HG03457 (cell line): ENCODE data around the gene KDM8.

Experiments
- ATAC-seq: cut with Tn5 transposase; IDR thresholded peaks from one replicate; pipeline ENCODE4 v1.9.1; 2021; ENCODE audit warnings: moderate number of reproducible peaks; ENCODE audit not compliant: unreplicated experiment

Gene KDM8

GRCh38 chr16:27214084-27214961 lies 11.0 kb downstream of the KDM8 start:
- no peak for ATAC-seq

DNA sequence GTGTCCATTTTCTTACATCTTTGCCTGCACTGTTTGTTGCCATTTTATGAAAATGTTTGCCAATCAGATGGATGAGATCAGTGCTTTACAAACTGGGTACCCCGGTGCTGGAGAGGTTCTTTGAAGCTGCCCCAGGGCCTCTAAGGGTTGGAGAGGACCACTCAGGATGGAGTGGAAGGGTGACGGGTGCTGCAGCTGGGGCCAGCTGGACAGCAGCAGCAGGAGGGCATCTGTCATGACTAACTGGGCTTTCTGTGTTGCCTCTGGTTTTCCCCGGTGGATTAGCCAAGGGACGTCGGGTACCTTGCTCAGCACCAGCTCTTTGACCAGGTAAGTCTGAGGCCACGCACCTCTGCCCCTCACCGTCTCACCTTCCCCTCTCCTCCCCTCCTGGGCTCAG lies 12.3 kb downstream of the KDM8 start:
- no peak for ATAC-seq

- no peak for ATAC-seq
These were observed 13.1 kb downstream of the KDM8 start for GRCh38 chr16:27216297-27216885.

DNA sequence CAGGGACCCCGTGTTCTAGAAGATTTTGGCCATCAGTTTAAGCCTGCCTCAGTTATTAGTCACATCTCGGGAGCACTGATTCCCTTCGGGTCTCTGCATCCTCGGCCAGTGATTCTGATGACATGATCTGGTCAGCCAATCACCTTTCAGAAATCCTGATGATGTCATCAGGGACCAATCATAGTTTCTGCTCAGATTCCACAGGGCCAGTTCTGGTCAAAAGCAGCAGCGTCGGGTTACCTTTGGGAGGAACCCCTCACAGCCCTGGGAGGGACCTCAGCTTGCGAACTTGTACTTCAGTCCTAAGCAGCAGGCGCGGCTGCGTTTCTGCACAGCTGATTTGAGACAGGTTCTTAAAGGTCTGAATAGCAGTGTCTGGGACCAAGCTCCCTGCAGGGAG lies 13.9 kb downstream of the KDM8 start:
- no peak for ATAC-seq

- no peak for ATAC-seq
These were observed 15.4 kb downstream of the KDM8 start for GRCh38 chr16:27218756-27219155.

DNA sequence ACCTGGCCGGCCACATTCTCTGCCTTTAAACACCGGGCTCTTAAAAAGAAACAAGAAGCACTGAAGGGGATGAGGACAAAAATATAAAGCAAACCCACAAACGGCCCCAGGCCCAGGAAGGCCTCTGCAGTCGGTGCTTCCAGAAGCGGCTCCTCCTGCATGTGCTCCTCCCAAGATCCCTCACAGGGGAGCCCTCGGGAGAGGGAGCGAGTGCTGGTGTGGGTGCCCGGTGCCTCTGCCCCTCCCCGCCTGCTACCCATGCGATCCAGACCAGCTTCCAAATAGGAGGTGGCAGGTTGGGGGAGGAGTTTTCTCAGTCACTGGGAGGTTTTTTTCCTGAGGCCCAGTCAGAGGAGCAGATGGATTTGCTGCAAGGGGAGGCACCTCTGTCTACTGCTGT lies 15.8 kb downstream of the KDM8 start:
- ATAC-seq: no peak

DNA sequence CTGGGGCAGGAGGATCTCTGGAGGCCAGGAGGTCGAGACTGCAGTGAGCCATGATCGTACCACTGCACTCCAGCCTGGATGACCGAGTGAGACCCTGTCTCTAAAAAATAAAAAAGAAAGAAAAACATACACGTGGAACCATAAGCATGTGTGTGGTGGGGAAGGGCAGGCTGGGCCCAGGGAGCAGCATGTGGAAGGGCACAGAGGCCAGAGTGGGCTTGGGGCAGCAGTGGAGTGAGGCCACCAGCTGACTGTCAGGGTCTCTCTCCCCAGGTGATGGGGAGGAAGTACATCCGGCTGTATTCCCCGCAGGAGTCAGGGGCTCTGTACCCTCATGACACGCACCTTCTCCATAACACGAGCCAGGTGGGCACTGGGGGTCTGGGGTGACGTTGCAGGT lies 16.8 kb downstream of the KDM8 start:
- ATAC-seq: no peak

DNA sequence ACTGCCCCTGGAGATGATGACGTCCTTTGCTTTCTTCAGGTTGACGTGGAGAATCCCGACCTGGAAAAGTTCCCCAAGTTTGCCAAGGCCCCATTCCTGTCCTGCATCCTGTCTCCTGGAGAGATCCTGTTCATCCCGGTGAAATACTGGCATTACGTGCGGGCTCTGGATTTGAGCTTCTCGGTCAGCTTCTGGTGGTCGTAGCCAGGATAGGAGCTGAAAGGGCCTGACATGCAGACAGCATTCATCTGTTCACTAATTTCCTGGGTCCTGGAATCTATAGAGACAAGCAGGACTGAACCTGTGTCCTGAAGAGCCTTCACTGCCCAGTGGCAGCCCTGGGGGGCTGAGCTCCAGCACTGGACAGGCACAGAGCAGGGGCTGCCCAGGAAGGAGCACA lies 17.2 kb downstream of the KDM8 start:
- no peak for ATAC-seq

- no peak for ATAC-seq
These were observed 17.7 kb downstream of the KDM8 start for GRCh38 chr16:27220991-27221390.

- no peak for ATAC-seq
These were observed 18.4 kb downstream of the KDM8 start for GRCh38 chr16:27221576-27222248.

- ATAC-seq: no peak
These were observed 19.2 kb downstream of the KDM8 start for GRCh38 chr16:27222249-27223225.

DNA sequence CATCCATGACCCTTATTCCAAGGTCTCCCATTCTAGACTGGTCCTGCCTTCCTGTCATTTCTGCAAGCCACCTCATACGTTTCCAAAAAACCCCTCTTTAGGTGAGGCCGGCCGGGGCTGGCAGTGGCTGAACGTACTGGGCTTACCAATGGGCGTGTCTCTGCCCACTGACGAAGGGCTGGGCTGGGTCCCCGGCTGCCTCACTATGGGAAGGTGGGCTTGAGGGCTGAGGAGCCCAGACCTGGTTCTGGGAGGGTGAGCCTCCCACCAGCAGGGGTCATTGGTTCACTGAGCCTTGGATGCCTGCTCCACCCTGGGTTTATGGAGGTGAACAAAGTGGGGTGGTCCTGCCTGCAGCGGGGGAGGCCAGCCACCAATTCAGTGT lies 19.9 kb downstream of the KDM8 start:
- no peak for ATAC-seq

DNA sequence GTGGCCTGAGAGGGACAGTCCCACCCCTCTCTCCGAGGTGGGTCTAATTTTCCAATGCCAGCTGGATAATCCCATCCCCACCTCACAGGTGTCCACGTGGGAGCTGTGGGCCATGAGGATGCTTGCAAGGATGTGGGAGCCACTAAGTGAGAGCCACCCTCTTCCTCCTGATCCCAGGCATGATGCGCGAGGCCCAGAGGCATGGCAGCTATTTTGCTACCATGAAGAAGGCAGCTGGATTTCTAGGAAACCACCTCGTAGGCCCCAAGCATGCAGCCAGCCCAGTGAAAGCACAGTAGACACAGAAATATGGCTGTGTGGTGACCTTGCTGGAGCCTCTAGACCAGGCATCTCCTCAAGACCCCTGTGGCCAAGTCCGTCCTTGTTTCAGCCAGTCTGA lies 20.4 kb downstream of the KDM8 start:
- no peak for ATAC-seq

GRCh38 chr16:27224271-27224737 lies 21.0 kb downstream of the KDM8 start:
- ATAC-seq: no peak

DNA sequence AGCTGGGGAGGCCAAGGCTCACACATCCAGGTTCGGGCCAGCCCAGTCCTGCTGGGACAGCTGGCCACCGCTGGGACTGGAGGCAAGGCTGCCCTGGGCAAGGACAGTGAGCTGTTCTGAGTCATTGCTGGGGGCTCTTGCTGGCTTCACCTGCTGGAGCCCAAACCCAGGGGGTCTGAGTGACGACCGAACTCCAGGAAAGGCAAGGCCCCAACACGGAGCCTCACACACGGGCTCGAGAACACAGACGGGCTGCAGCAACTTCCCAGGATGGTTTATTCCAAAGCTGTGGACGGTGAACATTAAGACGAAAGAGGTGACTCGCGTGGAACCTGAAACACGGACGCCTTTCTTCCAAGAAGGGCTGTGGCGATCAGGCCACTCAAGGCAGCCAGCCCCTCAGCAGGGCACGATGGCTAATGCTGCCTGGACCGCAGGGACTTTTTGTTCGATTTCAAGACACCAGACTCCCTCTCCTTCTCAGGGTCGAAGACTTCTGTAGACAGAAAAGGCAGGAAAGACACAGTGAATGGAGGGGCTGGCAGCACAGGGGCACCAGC lies 21.5 kb downstream of the KDM8 start:
- no peak for ATAC-seq

- no peak for ATAC-seq
These were observed 22.4 kb downstream of the KDM8 start for GRCh38 chr16:27225536-27226360.

DNA sequence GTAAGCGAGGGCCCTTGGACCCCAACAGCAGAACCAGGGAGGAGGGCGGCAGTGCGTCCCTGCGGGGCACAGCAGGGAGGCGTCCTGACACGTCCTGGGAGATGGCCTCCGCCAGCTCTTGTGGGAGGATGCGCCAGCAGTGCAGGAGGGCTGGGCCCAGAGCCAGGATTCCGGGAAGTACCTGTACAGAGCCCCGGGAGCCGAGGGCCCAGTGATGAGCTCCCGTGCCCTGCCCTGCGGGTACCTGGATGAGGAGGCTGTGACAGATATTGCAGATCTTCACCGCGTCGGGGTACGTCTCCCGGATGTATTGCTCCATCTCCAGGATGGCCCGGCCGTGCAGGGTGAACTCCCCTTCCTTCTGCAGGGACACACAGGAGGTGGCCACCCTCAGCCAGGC lies 23.1 kb downstream of the KDM8 start:
- ATAC-seq: no peak

DNA sequence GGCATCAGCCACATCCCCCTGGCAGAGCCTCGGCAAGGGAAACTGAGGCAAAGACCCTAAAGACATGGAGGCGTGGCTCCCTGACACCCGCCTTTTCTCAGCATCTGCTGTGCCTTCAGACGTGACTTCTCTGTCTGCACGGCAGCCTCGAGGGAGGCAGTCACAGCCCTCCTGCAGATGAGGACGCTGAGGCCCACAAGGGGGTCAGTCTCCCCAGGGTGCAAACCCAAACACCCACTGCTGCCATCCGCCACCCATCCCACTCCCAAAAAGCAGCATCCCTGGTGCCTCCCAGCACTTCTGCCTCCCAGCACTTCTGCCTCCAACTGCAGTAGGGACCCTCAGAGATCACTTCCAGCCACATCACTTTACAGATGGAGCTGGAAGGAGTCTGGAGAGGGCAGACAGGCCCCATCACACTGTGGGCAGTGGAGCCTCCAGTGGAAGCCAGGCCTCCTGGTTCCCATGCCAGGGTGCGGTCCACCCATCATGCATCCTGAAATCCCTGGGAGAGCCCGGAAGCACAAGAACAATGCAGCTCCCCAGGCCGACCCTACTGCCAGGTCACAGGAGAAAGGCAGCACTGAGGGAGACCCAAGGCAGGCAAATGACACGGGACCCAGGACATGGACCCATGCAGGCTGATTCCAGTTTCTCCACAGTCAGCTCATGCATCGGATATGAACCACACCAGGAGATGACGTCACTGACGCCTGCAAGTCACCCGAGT lies 23.8 kb downstream of the KDM8 start:
- no peak for ATAC-seq

DNA sequence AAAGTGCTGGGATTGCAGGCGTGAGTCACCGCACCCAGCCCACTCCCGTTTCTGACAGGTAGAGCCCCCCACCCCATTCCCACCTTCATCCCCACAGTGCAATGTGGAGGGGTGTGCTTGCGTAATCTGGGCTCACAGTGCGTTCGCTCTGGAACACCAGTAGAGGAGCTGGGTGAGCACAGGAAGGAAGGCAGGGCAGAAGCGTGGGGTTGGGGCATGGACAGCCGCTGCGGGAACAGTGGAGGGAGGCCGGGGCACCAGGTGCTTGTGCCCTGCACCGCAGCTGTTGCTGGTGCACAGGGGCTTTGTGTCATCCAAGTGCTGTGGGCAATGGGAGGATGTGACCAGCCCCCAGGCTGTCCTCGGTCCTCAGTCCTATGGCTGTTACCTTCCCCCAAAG lies 24.7 kb downstream of the KDM8 start:
- ATAC-seq: no peak
